RPMI7951 (cell line): ENCODE data around the gene PEX3. TPM values are rescaled to one million over a fixed set of nuclear protein-coding genes. Genes with fewer than 3 reads are reported as not detected.
A peak's percentile ranks its signal among the peaks of the same experiment; 100 is the strongest.
"Not testable (repeated sequence)": the region's sequence is repeated elsewhere in the genome, so short reads cannot be mapped to it uniquely, and the experiment has no call there.

Source experiments
- DNase-seq: peaks from one replicate; pipeline ENCODE4 v3.0.0-alpha.2; 2012; ENCODE audit warnings: low read depth
- total RNA-seq: library from RNA; depleted of rRNA; stranded (reverse); fragments of >200 nt; shearing (Covaris generic); gene quantifications from 2 replicates; pipeline ENCODE4 v1.2.3, GENCODE V29; 2014

PEX3 gene
- total RNA-seq, 1 experiment from 2014 or later = 41.6 TPM

DNA sequence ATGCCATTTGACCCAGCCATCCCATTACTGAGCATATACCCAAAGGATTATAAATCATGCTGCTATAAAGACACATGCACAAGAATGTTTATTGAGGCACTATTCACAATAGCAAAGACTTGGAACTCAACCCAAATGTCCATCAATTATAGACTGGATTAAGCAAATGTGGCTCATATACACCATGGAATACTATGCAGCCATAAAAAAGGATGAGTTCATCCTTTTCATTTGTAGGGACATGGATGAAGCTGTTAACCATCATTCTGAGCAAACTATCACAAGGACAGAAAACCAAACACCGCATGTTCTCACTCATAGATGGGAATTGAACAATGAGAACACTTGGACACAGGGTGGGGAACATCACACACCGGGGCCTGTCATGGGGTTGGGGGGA, 2.7 kb upstream of the PEX3 start:
- not testable (repeated sequence) for DNase-seq

DNA sequence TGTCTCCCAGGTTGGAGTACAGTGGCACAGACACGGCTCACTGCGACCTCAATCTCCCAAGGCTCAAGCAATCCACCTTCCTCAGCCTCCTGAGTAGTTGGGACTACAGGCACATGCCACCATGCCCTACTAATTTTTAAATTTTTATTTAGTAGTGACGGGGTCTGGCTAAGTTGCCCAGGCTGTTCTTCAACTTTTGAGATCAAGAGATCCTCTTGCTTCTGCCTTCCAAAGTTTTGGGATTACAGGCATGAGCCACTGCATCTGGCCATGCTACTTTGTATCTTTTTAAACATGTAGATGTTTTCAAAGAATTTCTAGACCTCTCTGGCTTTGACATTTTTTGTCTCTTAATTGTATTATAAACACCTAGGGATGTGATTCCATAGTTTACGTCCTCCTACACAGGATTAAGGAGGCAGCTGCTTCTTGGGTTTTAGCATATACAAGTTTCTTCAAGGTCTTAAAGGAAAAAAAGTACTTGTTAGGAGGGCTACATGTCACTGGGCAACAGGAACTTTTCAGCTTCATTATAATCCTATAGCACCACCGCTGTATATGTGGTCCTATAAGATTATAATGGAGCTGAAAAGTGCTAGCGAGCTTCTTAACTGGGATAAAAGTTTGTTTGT, 1.4 kb upstream of the PEX3 start:
- no peak for DNase-seq

DNA sequence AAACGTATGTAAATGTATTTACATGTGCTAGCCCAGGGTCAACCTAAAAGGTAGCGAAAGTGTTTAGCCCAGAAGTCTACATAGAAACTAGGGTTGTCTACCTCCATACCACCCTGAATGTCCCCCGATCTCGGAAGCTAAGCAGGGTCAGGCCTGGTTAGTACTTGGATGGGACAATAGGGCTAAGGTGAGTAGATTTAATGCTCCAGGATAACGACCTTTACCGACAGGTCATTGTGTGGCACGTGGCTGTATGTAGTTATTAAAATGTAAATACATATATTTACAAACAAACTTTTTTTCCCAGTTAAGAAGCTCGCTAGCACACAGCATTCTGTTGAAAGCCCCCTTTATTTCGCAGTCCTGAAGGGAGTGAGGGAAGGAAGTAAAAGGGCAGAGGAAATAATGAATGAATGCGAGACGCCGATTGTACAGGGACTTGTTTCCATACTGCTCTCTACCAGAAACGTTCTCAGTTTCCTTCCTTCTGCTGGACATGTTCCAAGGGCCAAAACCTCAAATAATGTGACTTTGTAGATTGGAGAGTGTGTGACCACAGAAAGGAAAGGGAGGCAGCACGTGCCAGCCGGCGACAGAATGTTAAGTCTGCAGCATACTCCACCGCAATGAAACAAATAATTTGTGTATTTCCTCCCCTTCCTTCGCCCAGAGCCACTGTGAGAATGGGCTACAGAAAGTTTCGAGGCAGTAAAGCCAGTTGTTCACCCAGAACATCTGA, 722 bp upstream of the PEX3 start:
- peak; percentile 54 for DNase-seq

DNA sequence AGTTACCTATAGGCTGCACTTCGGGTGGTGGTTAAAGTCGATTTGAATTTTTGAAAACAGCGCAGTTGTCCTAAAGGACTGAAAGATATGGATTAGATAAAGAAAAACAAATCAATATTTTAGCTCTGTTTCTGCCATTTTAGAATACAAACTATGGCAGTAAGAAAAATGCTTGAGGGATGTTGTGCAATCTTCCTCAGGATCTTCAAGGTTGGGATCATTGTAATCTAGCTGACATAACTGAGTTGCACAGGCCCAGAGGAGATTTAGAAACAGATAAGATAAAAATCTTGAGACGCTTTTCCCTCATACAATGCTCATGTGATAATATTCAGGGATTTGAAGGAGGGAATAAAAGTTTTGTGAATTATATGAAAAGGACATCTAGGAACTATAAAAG, 926 bp downstream of the PEX3 start:
- peak; percentile 11 for DNase-seq

DNA sequence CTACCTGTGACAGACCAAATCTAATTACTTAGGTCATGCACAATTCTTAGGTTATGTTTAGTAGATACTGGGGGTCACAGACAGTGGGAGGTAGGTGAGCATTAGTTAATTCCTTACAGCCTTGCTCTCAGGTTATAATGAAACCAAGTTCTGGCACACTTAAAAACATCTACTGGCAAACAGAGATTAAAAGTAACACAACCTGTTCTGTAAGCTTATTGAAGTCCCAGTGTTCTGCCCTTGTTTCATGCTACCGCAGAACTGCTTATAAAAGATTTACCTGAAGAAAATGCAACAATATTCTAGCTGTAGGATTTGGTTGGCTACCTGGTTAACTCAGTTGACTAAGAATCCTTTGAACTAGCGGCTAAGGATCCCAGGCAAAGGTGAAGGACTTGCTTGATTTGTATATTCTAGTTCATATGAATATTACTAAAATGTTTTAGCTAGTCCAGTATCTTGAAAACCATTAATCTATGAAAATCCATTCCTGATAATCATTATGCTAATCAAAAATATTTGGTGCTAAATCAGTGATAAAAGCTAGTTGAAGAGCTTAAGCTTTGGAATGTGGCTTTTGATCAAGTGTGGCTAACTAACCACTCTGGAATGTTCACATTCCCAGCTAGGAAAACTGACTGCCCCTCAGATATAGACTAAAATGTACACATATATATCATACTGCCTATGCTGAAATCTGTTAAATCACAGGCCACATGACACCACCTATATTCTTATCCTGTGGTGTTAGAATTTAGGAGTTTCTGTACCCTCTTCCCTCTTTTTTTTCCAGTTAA, 7.2 kb downstream of the PEX3 start:
- DNase-seq = no peak

DNA sequence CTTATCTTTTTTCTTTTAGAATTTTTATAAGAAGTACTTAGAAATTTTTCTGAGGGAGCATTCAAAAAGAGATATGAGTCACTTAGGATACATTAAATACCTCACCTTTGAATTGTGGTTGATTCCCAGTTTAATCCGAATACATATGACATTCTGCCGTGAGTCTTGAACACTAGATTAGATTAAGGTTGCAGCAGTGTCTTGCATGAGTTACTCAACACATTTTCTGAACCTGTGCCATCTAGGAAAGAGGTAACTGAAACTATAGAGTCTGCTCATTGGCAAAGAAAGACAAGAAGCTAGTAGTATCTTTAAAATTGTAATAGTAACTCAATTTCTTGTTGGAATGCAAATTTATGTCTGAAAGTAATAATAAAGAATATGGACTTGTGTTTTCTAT, 14.9 kb downstream of the PEX3 start:
- no peak for DNase-seq

DNA sequence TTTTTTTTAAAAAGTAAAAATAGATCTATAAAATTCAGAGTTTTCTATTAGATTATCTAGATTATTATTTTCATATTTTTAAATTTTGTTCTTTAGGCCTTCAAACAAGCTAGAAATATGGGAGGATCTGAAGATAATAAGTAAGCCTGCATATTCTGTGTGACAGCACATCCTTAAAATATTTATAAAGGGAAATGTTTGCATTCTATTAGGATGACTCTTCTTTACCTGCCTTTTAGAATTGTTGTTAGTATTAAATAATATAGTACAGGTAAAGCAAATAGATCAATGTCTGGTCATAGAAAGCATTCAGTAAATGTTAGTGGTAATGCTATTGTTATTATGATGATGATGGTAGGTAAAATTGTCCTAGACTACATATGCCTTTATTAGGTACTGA, 17.4 kb downstream of the PEX3 start:
- DNase-seq = no peak

DNA sequence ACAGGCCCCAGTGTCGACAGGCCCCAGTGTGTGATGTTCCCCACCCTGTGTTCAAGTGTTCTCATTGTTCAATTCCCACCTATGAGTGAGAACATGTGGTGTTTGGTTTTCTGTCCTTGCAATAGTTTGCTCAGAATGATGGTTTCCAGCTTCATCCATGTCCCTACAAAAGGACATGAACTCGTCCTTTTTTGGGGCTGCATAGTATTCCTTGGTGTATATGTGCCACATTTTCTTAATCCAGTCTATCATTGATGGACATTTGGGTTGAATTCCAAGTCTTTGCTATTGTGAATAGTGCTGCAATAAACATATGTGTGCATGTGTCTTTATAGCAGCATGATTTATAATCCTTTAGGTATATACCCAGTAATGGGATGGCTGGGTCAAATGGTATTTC, 18.2 kb downstream of the PEX3 start:
- DNase-seq = not testable (repeated sequence)

DNA sequence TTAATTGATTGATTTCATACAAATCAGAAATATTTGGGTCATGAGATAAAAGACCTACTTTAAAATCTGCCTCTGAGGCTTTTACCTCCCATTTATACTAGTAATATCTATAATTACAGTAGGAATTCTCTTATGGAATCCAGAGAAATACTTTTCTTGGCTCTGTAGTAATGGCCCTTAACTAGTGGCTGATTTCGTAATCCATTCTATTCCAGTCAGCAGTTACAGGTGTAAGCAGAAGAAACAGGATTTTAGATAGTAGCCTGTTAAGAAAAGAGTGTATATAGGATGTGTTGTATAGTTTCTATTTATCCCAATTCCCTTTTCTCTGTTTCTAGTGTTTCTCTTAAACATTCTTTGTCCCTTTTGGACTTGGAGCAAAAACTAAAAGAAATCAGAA, 21.2 kb downstream of the PEX3 start:
- no peak for DNase-seq

DNA sequence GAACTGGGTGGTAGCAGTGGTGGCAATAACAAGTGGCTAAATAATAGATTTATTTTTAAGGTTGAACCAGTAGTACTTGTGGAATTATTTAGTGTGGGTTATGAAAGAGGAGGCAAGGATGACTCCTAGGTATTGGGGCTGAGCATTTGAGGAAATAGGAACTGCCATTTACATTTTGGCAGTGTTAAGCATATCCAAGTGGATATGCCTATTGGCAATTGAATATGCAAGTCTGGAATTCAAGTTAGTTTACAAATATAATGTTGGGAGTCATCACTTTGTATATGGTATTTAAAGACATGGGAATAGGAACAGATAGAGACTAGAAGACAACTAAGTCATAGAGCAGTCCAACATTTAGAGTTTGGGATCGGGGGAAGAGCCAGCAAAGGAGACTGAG, 25.9 kb downstream of the PEX3 start:
- no peak for DNase-seq

DNA sequence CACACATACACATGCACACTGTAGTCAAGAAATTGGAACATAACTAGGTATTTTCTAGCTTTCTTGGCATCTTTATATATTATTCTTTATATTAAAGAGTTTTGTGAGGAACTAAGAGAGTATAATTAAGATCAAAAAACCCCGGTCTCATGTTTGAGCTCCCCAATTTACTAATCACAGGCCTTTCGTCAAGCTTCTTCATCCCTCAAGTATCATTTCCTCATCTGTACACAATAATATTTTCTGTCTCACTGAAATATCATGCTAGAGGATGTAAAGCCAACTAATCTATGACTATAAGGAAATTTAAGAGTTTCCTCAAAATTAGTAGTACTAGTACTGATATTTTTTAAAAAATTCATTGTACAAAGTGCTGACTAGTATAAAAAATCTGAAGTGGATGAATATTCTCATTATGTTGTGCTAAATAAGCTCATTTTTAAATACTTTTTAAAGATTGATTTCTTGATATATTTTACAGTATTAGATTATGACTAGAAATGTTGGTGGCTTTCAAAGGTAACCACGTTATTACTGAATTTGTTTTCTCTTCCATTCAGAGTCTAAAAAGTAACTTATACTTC, 28.0 kb downstream of the PEX3 start:
- DNase-seq = no peak

DNA sequence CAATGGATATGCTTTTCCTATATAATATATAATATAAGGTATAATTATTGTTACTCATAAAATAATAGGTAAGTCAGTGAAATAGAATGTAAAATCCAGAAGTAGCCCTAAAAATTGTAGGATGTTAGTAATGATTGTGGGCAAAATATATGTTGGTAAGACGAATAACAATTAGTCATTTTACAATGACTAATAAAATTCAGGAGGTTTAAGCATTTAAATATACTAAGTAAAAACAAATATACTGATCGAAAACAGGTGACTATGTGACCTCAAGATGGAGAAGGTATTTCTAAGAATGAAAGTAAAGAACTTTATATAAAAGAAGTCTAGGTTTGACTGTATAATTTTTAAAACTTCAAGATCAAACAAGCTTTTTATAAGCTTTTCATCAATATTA, 32.0 kb downstream of the PEX3 start:
- DNase-seq = no peak

DNA sequence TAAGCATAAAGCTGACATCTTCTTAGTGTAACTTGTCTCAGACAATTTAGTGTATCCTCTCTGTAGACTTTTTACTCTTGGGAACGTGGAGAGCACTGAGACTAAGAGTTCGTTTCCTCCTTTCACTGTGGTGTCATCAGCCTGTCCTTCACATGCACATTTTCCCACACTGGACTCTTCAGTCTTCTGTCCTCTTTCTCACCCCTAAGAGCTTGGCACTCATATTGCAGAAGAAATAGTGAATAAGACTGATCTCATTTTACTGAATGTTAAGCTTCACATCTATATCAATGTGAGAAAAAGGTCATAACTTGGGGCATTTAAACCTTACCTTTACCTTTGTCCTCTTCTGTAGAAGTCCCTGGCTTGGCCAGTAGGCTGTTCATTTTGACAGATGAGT, 35.4 kb downstream of the PEX3 start:
- no peak for DNase-seq

DNA sequence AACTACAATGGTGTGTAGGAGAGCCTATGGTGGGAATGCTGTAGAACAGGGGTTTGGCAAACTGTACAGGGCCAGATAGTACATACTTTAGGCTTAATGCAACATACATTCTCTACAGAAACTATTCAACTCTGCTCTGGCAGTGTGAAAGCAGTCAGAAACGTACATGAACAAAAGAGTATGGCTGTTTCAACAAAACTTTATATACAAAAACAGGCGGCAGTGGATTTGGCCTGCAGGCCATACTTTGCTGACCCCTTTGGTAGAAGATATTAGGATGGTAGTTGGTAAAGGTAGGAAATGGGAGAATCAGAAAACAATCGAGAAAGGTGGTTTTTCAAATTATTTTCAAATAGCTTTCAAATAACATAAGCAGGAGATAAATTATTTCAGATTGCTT, 36.1 kb downstream of the PEX3 start:
- DNase-seq = no peak

DNA sequence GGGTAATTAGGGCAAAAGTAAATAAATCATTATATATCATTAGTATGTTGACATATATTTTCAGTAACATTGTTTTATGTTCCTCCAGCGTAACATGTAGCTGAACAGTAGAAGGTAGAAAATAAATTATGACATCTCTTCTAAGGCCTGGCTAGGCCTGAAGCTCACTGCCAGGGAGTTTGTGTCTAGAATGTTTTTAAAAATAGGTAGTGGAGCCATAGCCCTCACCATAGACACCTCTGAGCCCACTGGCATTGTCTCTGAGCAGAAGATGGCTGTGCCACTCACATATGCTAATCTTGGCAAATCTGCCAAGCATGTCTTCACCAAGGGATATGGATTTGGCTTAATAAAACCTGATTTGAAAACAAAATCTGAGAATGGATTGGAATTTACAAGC, 39.6 kb downstream of the PEX3 start:
- no peak for DNase-seq

DNA sequence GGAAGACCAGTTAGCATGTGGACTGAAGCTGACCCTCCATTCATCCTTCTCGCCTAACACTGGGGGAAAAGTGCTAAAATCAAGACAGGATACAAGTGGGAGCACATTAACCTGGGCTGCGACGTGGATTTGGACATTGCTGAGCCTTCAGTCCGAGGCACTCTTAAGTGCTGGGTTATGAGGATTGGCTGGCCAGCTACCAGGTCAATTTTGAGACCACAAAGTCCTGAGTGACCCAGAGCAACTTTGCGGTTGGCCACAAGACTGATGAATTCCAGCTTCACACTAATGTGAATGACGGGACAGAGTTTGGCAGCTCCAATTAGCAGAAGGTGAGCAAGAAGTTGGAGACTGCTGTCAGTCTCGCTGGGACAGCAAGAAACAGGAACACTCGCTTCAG, 40.2 kb downstream of the PEX3 start:
- peak; percentile 15 for DNase-seq

DNA sequence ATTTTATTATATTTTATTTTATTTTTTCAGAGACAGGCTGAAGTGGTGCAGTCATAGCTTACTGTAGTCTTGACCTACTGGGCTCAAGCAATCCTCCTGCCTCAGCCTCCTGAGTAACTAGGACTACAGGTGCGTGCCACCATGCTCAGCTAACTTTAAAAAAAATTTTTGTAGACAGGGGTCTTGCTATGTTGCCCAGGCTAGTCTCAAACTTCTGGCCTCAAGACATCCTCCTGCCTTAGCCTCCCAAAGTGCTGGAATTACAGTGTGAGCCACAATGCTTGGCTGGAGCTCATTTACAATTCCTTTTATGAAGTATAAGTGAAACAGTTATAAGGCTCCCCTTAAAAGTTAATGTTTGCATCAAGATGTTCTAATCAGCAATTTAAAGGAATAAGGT, 46.4 kb downstream of the PEX3 start:
- no peak for DNase-seq

DNA sequence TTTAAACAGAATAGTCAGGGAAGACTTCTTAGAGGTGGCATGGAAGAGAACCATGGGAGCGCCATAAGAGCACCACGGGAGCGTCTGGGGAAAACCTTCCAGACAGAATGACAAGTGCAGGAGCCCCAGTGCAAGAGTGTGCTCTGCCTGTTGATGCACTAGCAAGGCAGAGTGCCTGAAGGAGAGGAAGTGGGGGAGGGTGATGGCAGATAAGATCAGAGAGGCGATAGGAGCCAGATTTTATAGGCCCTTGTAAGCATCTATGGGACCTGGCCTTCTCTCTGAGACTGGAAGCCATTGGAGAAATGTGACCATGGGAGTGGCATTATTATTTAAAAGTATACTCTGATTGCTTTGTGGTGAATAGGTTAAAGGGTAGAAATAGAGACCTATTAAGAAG, 47.8 kb downstream of the PEX3 start:
- no peak for DNase-seq

DNA sequence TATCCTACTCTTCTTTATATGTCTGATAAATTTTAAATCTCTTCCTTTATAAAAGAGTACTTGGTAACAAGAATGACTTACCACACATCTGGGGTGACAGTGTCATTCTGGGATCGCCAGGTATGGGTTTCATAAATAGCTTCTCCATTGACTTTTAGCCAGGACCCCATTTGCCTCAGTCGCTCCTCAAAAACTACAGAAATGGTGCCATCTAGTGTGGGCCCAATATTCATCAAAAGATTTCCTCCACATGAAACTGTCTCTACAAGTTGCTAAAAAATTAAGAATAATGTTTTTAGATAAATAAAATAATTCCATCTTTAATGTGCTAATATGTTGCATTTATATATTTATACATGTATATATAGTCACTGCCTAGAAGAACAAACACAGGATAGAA, 51.2 kb downstream of the PEX3 start:
- DNase-seq = no peak

DNA sequence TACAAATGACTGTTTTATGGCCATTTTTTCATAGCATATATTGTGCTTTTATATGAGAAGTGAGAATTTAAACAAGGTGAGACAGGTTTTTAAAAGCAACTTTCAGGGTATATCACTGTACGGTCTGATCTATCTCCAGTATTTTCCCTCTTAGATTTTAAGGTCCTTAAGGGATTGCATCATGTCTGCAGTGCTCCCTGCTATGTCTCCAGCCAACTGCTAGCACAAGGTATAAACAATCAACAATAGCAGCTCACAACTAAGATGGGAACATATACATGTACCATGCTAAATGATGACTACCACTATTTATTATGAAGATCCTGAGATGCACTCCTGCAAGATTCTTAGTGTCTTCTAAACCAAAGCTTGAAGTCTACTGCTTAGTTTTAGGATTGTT, 53.8 kb downstream of the PEX3 start:
- DNase-seq = no peak

DNA sequence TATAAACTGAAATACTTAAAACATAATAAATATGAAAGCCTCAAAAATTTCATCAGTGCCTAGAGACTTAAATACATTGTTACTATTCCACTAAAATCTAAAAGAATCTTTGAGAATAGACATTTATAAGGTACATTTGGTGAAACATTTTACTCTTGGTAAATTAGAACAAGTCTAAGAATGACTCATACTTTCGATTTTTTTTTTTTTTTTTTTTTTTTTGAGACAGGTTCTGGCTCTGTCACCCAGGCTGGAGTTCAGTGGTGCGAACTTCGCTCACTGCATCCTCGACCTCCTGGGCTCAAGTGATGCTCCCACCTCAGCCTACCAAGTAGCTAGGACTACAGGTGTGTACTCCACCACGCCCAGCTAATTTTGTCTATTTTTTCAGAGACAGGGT, 54.5 kb downstream of the PEX3 start:
- no peak for DNase-seq

DNA sequence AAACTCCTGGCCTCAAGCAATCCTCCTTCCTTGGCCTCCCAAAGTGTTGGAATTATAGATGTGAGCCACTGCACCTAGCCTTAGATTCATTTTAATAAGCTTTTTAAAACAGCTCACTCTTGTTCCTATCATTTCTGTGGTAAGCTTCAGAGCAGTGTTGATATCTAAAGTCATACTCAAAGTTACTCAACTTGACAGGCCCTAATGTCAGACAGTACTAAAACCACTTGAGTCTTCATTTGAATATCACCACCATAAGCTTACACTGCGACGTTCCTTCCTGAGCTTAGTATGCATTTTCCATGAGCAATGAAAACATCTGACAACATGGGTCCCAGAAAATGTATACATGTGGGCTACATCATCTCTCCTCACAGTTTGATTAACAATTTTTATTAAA, 54.9 kb downstream of the PEX3 start:
- DNase-seq = no peak

DNA sequence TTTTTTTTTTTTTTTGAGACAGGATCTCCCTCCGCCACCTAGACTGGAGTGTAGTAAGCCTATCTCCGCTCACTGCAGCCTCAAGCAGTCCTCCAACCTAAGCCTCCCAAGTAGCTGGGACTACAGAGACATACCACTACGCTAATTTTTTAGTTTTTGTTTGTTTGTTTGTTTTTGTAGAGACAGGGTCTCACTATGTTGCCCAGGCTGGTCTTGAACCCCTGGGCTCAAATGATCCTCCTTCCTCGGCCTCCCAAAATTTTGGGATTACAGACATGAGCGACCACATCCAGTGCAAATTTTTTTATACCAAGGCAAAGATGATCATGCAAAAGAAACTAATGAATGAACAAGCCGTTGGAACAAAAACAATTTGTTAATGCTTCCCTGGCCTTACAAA, 55.6 kb downstream of the PEX3 start:
- DNase-seq = no peak
